C4-2B (cell line): Measurements from ENCODE around the gene DEFB132.
"Not testable (repeated sequence)": the region's sequence is repeated elsewhere in the genome, so short reads cannot be mapped to it uniquely, and the experiment has no call there.

Experiments used
- CTCF ChIP-seq: fragments of 450-650 bp; conservative IDR thresholded peaks from 2 replicates; pipeline ENCODE4 v1.5.1; 2017; ENCODE audit warnings: mild to moderate bottlenecking
- ZFX ChIP-seq: fragments of 450-650 bp; IDR thresholded peaks from 2 replicates; pipeline ENCODE4 v1.6.1; 2017

GRCh38 chr20:253447-253846 lies 4.1 kb upstream of the DEFB132 start:
- TF ChIP-seq CTCF, ZFX: not testable (repeated sequence)
